A673 (cell line): ENCODE data around the gene SERGEF.

Experiments used
- CTCF ChIP-seq: fragments of 300-800, 200-600 bp; sonication (generic); conservative IDR thresholded peaks from 2 replicates; pipeline ENCODE4 v1.5.1; 2017; ENCODE audit warnings: low read depth, mild to moderate bottlenecking, antibody characterized with exemption, low read length, moderate library complexity, mixed read lengths
- EZH2 ChIP-seq: fragments of 200-600 bp; sonication (generic); IDR thresholded peaks from 2 replicates; pipeline ENCODE4 v1.6.1; 2017; ENCODE audit warnings: borderline replicate concordance, low read depth, mild to moderate bottlenecking, mixed read lengths, antibody characterized with exemption, low read length; ENCODE audit not compliant: poor library complexity, severe bottlenecking

GRCh38 chr11:18054511-18055103, 41.8 kb upstream of the SERGEF start:
- no peak for TF ChIP-seq CTCF
- TF ChIP-seq EZH2 = no peak
